H7 (cell line): ENCODE measurements around the gene LTO1. TPM values are rescaled to one million over a fixed set of nuclear protein-coding genes. Genes with fewer than 3 reads are reported as not detected.

Experiments
- DNase-seq: peaks from one replicate; pipeline ENCODE4 v3.0.0; 2012
- H3K27me3 ChIP-seq: 2 replicates; pipeline ENCODE4 v1.6.0; 2011; ENCODE audit warnings: mild to moderate bottlenecking, low read length; ENCODE audit not compliant: control insufficient read depth, insufficient read depth
- H3K36me3 ChIP-seq: replicated peaks from 2 replicates; pipeline ENCODE4 v1.5.1; 2011; ENCODE audit warnings: low read length; ENCODE audit not compliant: control insufficient read depth, insufficient read depth
- H3K4me3 ChIP-seq: 2 replicates; pipeline ENCODE4 v1.5.1; 2011; ENCODE audit warnings: low read depth, mild to moderate bottlenecking, control low read depth, low read length, moderate library complexity; ENCODE audit not compliant: insufficient read depth
- total RNA-seq: library from RNA; depleted of rRNA; stranded (reverse); fragments of >200 nt; shearing (Covaris generic); gene quantifications from 2 replicates; pipeline ENCODE4 v1.2.3, GENCODE V29; 2014

LTO1 gene
- total RNA-seq, 1 experiment from 2014 or later = 12.3 TPM

DNA sequence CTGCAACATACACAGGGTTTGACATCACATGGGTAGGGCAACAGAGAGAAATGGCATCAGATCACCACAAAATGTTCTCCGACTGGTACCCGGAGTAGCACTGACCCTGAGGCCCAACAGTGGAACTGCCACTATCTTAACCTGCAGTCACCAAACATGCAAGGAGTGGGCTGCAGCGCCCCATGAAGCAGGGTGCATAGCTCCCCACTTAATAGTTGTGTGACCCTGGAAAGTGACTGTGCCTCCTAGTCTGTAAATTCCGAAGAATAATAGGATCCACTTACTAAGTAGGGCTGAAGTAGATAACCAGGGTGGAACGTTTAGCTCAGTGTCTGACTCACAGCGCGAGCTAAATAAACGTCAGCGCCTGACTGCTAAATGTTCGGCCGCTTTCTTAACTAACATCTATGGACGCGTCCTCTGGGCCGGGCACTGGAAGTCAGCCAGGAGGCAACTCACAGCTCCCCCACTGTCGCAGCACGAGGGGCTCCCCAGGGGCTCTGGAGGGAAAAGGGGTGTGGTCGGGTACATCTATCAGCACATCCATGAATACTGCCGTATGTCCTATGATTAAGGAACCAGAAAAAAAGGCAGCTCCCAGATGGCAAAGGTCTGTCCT lies 777 bp downstream of the LTO1 start:
- peaks cover 4% of the 10 kb centered on the region for H3K36me3 ChIP-seq
- peak overlapping the region; percentile 97 for H3K4me3 ChIP-seq
- H3K27me3 ChIP-seq = no peaks in the 10 kb centered on the region
- DNase-seq = no peak

DNA sequence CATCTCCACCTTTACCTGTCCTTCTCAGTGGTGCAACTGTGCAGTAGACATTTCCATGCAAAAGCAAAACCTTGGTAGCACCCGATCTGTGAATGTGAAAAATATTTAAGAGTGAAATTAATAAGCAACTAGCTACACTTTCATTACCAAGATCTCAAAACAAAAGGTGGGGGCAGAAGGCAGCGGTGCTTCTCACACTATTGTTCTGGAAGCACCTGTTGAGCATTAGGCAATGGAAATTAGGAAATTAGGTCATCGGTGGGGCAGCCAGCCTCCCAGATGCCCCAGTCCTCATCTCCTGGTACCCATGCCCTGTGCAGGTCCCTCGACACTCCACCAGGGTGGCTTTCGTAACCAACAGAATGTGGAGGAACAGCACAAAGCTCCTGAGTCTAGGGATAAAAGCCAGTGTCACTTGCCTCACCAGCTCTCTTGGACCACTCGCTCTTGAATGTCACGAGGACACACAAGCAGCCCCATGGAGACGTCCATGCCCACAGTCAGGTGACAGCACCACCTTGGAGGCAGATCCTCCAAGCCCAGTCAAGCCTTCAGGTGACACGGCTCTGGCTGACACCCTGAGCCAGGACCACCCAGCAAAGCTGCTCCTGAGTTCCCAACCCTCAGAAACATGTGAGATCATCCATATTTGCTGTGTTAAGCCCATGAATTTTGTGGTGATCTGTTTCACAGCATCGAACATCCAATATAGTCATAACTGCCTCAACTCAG lies 3.3 kb downstream of the LTO1 start:
- no peak overlapping the region for H3K4me3 ChIP-seq
- no peak for DNase-seq
- no peaks in the 10 kb centered on the region for H3K27me3 ChIP-seq
- H3K36me3 ChIP-seq = peaks cover 4% of the 10 kb centered on the region

DNA sequence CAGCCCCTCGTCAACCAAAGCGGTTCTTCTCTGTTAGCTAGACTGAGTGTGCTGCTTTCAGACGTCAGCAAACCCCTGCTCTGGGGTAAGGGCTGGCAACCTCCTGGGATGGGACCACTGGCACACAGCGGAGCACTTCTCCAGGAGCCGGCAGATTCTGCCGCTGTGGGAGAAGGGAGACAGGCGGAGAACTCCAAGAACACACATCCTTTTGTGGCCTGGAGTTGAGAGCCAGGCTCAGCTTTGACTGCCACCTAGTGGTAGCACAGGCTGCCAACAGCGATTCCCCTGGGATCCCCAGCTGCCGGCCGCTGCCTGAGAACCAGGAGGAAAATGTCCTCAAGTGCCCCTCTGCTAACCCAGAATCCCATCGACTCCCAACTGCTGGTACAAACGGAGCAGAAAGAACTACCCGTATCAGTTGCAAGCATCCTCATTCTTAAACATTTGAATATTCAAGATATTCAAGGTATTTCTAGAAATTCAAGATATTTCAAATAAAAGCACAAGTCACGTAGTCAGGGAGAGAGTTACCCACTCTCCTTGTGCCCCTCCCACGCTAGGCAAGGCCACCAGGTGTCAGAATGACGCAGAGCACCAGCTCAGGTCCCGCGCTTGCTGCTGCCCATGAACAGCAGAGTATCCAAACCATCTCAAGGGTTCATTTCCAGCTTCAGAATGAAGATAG lies 4.9 kb downstream of the LTO1 start:
- Histone ChIP-seq H3K36me3 (peaks cover 5% of the 10 kb centered on the region), H3K4me3 (no peak overlapping the region), H3K27me3 (no peaks in the 10 kb centered on the region)
- DNase-seq = peak; percentile 95

DNA sequence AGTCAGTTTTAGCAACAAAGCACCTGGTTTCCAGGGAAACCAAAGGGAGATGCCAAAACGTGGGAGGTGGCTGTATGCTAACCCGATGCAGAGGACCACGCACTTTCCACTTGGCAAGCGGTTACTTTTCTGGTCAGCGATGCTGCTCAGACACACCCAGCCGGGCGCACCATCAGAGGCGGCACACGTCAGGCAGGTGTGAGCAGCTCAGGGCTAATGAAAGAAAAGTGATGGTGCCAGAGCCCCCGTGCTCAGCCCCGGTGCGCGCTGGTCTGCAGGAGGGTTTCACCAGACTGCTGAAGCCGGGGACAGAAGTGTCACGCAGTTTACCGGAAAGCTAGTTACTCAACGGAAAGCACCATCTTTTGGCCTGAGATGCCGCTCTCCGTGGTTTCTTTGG lies 5.7 kb downstream of the LTO1 start:
- Histone ChIP-seq H3K36me3 (peaks cover 7% of the 10 kb centered on the region), H3K27me3 (no peaks in the 10 kb centered on the region), H3K4me3 (no peak overlapping the region)
- DNase-seq = peak; percentile 32

DNA sequence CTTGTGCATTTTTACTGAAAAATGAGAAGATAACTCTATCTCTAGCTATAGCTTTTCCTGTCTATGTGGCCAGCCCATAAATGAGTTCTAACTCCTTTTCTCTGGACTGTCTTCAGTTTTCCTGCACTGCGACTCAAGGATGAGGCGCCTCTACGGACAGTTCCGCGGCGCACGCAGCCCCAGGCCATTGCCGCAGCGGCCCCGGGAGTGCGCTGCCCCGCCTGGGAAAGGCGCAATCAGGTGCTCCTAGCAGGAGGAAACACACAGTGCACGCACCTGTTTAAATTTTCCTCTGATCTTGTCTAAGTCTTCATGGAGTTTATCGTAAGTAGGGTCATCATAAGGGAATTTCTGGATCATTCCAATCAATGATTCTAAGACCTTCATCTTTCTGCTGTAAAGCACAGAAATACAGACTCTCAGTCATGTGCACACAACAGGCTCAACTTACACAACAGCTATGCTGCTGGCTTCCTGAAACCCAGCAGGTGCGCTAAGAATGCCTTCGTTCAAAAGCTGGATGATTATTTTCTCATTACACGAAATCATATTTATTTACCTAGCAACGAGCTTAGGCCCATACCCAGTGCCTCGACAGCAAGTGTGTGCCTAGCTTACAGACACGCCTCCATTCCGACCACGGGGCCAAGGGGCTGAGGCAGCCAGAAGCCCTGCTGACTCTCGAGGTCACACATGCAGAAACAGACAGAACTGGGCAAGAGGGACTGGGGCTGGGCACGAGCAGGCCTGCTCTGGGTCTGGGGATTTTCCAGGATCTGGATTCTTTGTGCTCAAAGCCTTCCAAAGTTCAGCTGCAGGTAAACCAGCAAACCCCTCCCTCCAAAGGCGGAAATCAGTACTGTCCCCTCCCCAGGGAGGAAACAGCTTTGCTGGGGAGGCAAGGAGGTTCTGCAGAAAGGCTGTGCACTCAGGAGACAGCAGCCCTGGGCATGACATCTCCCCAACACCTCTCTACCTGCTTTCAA lies 7.2 kb downstream of the LTO1 start:
- H3K27me3 ChIP-seq = no peaks in the 10 kb centered on the region
- H3K4me3 ChIP-seq = no peak overlapping the region
- peak; percentile 32 for DNase-seq
- H3K36me3 ChIP-seq = peaks cover 7% of the 10 kb centered on the region

DNA sequence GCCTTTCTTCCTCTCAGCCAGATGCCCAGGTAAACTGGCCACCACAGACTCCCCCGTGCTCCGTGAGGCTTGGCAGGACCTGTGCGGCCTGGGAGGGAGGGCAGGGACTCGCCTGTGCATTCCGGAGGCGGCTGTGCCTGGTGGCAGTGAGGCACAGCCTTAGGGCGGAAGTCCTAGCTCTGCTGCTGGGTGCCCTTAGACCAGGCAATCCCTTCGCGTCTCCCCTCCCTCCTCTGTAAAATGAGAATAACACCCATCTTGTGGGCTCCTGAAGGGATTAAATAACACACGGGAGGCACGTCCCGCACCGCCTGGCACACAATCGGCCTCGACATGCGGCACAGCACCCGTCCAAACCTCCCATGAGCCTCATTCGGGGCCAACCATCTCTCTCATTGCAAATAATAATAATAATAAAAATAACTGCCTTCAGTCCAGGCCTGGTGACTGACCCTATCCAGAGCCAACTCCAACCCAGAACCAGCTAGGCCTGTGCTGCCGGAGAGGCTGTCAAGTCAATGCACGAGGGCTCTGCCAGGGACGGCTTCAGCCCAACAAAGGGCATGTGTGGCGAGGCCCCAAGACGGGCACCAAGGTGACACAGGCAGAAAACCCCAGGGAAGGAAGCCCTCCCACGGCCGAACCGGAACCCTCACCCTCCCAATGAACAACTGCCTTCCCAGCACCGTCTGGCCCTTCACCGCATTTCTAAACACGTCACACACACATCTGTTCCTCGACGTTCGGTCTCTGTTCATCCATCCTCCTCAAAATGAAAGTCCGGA lies 8.2 kb downstream of the LTO1 start:
- Histone ChIP-seq H3K4me3 (no peak overlapping the region), H3K27me3 (no peaks in the 10 kb centered on the region), H3K36me3 (peaks cover 4% of the 10 kb centered on the region)
- DNase-seq = peak; percentile 28

DNA sequence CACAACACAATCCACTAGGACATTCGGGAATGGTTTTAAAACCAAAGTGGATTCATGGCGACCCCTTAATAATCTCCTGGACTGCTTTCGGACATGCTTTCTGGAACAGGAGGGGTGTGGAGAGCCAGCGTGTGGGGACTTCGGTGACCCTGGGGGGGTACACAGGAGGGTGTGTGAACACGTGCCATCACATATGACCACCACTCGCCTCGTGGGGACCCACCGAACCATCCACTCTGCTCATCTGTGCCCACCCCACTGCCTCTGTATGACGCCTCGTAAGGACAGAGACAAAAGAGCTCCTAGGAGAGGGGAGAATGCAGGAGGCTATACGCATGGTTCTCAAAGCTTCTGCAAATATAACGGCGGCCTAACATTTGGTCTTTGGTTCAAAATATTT lies 8.9 kb downstream of the LTO1 start:
- Histone ChIP-seq H3K36me3 (peaks cover 3% of the 10 kb centered on the region), H3K4me3 (no peak overlapping the region), H3K27me3 (no peaks in the 10 kb centered on the region)
- peak; percentile 33 for DNase-seq

DNA sequence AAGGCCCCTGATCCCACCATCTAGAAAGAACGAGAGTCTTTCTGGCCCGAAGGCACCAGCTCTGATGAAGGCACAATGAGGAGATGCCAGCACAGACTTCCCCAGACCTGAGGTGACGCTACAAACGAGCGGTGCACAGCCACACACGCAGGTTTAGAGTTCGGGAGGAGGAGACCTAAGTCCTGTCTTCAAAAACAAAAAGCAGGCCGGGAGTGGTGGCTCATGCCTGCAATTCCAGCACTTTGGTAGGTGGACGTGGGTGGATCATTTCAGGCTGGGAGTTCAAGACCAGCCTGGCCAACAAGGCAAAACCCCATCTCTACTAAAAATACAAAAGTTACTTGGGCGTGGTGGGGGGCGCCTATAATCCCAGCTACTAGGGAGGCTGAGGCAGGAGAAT lies 9.5 kb downstream of the LTO1 start:
- Histone ChIP-seq H3K4me3 (no peak overlapping the region), H3K36me3 (peaks cover 3% of the 10 kb centered on the region), H3K27me3 (no peaks in the 10 kb centered on the region)
- no peak for DNase-seq

DNA sequence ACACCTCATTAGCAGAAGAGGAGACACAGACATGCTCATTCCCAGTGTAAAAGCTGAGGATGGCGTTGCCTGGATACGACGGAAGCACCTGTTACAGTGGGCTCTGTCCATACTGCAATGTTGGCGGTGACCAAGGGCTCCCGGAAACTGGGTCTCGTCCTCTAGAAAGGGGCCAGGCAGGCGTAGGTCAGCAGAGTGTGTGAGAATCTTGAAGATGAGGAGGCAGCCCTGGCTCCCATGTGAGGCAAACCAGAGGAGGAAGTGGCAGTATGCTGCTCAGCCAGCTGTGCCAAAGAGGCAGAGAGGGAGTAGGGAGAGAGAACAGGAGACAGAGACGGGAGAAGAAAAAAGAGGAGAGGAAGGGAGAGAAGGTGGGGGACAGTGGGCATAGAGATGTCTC lies 10.3 kb downstream of the LTO1 start:
- peak; percentile 15 for DNase-seq
- no peak overlapping the region for H3K4me3 ChIP-seq
- H3K36me3 ChIP-seq = peaks cover 3% of the 10 kb centered on the region
- H3K27me3 ChIP-seq = no peaks in the 10 kb centered on the region

DNA sequence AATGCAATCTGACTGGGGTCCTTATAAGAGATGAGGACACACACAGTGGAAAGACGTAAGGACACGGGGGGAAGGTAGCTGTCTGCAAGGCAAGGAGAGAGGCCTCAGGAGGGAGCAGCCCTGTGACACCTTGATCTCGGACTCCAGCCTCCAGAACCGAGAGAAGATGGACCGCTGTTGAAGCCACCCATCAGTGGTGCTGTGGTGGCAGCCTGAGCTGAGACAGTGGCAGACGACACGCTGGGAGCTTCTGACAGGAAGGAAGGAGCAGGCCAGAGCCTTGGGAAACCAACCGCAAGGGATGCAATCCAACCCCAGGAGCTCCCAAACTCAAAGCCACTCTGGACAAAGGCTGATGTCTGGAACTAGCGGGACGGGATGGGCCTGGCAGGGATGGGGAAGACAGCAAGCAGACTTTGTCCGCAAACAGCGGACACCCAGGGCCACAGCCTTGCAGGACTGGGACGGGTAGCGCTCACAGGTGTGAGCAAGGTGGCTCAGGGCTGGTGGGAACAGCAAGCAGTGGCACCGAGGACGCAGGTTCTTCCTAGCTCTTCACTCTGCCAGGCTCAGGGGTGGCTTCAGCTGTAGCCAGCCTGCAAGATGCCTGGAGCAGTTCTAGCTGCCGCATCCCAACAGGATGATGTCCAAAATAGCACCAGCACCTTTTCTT lies 10.9 kb downstream of the LTO1 start:
- DNase-seq = peak; percentile 14
- H3K36me3 ChIP-seq = peaks cover 3% of the 10 kb centered on the region

DNA sequence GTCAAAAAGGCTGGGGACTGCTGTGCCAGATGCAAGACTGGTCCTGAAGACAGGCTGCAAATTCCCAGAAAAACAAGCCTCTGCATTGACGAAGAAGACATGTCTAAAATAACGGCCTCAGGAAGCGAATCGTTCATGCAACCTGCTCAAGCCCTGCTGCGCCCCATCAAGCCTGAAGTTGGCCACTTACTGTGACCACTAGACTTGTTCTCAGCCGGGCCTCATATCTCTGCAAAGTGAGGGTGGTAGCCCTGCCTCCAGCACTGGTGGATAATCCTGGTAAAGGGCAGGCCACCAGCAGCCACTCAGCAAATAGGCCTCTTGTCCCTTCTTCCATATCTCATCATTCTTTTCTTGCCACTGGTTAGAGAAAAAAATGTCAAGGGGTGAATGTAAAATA lies 11.8 kb downstream of the LTO1 start:
- Histone ChIP-seq H3K36me3 (peaks cover 3% of the 10 kb centered on the region), H3K4me3 (no peak overlapping the region), H3K27me3 (no peaks in the 10 kb centered on the region)
- DNase-seq = peak; percentile 22

More for the DNA sequence above, 10.9 kb downstream of the LTO1 start:
- no peaks in the 10 kb centered on the region for H3K27me3 ChIP-seq
- no peak overlapping the region for H3K4me3 ChIP-seq

DNA sequence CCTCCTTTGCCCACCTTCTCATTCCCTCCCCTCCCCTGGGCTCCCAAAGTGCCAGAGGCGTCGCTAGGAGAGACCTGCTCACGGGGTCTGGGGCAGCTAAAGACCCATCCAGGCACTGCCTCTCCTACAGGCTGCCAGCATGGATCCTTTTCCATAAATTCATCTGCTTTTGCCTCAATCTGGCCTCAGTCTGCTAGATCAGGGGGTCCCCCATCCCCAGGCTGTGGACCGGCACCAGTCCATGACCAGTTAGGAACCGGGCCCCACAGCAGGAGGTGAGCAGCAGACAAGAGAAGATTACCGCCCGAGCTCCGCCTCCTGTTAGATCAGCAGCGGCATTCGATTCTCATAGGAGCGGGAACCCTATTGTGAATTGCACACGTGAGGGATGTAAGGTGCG lies 12.3 kb downstream of the LTO1 start:
- peak; percentile 38 for DNase-seq
- Histone ChIP-seq H3K36me3 (peaks cover 3% of the 10 kb centered on the region), H3K4me3 (no peak overlapping the region), H3K27me3 (no peaks in the 10 kb centered on the region)

DNA sequence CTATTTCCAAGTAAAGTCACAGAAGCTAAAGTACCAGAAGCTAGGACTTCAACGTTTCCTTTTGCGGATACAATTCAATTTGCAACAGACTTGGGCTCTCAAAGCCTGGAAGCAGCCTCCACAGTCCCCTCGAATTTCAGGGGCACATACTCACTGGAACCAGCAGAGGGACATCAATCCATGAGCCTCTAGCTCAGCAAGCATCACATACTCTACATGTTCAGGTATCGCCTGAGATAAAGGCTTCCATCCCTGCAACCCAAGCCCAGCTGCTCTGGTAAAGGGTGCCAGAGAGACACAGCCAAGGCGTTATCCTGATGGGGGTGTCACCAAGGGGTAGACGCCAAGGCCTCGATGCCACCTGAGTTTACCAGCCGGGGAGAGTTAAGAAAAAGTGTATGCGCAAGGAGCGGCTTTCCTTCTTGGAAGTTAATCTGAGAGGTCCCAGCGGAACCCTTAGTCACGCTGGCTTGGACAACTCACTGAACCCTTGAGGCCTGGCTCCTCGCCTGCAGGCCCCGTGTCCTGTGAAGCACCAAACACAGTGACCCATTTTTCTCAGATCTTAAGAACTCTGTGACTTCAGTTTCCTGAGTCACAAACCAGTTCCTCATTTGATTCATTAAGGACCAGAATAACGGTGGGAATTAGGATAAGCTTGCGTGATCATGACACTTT lies 13.0 kb downstream of the LTO1 start:
- DNase-seq = peak; percentile 88
- H3K27me3 ChIP-seq = no peaks in the 10 kb centered on the region
- H3K36me3 ChIP-seq = peaks cover 3% of the 10 kb centered on the region
- H3K4me3 ChIP-seq = no peak overlapping the region
